BLaER1 (cell line): ENCODE results near the gene SLC25A1.

Source experiments
- H3K27ac ChIP-seq: shearing (Covaris generic); formaldehyde crosslinking; 2 replicates; pipeline ENCODE4 v1.8.1; 2022
- H3K27me3 ChIP-seq: shearing (Covaris generic); formaldehyde crosslinking; 2 replicates; pipeline ENCODE4 v1.8.1; 2022
- H3K36me3 ChIP-seq: shearing (Covaris generic); formaldehyde crosslinking; 2 replicates; pipeline ENCODE4 v1.8.1; 2022
- H3K4me1 ChIP-seq: shearing (Covaris generic); formaldehyde crosslinking; 2 replicates; pipeline ENCODE4 v1.8.1; 2022
- H3K4me2 ChIP-seq: shearing (Covaris generic); formaldehyde crosslinking; 2 replicates; pipeline ENCODE4 v1.8.1; 2022
- H3K4me3 ChIP-seq: shearing (Covaris generic); formaldehyde crosslinking; 2 replicates; pipeline ENCODE4 v1.8.1; 2022
- H3K9ac ChIP-seq: shearing (Covaris generic); formaldehyde crosslinking; 2 replicates; pipeline ENCODE4 v1.8.1; 2022
- H3K9me3 ChIP-seq: shearing (Covaris generic); formaldehyde crosslinking; 2 replicates; pipeline ENCODE4 v1.8.1; 2022
- H4K20me1 ChIP-seq: shearing (Covaris generic); formaldehyde crosslinking; 2 replicates; pipeline ENCODE4 v1.8.1; 2022
- Cebpa-rat ChIP-seq: shearing (Covaris generic); IDR thresholded peaks from 2 replicates; pipeline ENCODE4 v1.8.1; 2022

The SLC25A1 gene

DNA sequence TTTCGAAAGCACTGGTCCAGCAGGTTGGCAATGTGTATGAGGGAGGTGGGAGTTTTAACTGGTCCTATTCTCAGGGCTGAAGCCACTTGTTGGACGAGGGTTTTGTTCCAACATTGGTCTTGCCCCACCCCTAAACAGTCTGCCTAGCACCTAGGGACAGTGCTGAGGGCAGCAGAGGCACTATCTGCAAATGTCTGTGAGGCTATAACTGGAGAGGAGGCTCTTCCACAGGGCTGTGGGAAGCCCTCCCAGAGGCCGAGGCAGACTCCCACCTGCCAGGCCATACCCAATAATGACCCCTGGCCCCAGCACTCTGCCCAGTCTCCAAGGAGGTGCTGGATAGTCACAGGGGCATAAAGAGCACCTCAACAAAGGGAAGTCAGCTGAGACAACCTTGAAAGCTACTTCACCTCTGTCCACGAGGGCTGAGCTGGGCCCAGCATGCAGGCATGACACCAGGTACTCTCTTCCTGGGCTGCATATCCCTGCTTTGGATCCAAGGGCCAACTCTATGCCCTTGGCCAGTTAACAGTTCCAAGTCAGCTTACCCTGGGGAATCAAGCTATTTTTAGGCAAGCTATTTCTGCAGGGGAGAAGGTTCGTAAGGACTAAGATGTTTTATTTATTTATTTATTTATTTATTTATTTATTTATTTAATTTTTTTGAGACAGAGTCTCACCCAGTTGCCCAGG is 40.2 kb upstream of the SLC25A1 start:
- Histone ChIP-seq H3K27ac (peak overlapping the region; percentile 50; the same call in 1 of the 2 replicates), H3K9ac (no peak overlapping the region), H3K9me3 (no peaks in the 10 kb centered on the region), H3K36me3 (peaks cover 59% of the 10 kb centered on the region), H3K27me3 (no peaks in the 10 kb centered on the region), H3K4me2 (peak overlapping the region; percentile 43), H3K4me1 (peaks cover 31% of the 10 kb centered on the region), H4K20me1 (no peaks in the 10 kb centered on the region), H3K4me3 (no peak overlapping the region)
- no peak for TF ChIP-seq Cebpa-rat

DNA sequence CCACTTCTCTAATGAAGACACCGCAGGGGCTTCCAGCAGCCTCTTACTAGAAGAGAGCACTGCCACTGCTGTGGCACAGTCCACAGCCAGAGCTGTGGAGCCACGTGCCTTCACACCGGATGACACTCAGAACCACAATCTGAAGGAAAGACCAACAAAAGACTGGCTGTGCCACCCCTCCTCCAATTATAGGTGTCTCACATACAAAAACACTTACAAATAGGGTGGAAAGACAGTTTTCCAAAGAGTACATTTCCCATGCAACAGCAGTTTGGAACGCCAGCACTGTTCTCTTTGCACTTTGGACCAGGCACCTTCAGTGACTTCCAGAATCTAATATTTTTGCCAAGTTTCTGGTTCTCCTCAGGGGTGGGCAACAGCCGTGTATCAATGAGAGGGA is 38.0 kb upstream of the SLC25A1 start:
- H3K36me3 ChIP-seq, result peaks cover 38% of the 10 kb centered on the region
- H3K27ac ChIP-seq, result no peak overlapping the region
- H3K4me3 ChIP-seq, result no peak overlapping the region
- H3K9ac ChIP-seq, result no peak overlapping the region
- no peak overlapping the region for H3K4me2 ChIP-seq
- H4K20me1 ChIP-seq, result no peaks in the 10 kb centered on the region
- no peaks in the 10 kb centered on the region for H3K9me3 ChIP-seq
- peaks cover 17% of the 10 kb centered on the region for H3K4me1 ChIP-seq
- TF ChIP-seq Cebpa-rat, result no peak
- H3K27me3 ChIP-seq, result no peaks in the 10 kb centered on the region

DNA sequence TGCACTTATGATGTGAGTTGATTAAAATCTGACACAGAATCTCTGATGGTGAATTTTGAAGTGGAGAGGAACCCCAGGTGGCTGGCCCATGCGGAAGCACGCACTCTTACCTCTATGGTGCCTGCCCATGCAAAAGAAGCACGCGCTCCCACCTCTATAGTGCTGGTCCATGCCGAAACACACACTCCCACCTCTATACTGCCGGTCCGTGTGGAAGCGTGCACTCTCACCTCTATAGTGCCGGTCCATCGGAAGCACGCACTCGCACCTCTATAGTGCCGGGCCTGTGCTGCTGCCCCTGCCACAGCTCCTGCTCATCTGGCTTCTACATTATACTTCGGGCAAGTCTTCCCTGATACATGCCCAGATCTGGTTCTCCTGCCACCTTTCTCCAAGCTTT is 36.8 kb upstream of the SLC25A1 start:
- H3K4me1 ChIP-seq, result peaks cover 17% of the 10 kb centered on the region
- no peak overlapping the region for H3K9ac ChIP-seq
- TF ChIP-seq Cebpa-rat, result no peak
- no peaks in the 10 kb centered on the region for H4K20me1 ChIP-seq
- H3K4me3 ChIP-seq, result no peak overlapping the region
- H3K9me3 ChIP-seq, result no peaks in the 10 kb centered on the region
- H3K36me3 ChIP-seq, result peaks cover 29% of the 10 kb centered on the region
- no peaks in the 10 kb centered on the region for H3K27me3 ChIP-seq
- H3K27ac ChIP-seq, result no peak overlapping the region
- H3K4me2 ChIP-seq, result no peak overlapping the region

DNA sequence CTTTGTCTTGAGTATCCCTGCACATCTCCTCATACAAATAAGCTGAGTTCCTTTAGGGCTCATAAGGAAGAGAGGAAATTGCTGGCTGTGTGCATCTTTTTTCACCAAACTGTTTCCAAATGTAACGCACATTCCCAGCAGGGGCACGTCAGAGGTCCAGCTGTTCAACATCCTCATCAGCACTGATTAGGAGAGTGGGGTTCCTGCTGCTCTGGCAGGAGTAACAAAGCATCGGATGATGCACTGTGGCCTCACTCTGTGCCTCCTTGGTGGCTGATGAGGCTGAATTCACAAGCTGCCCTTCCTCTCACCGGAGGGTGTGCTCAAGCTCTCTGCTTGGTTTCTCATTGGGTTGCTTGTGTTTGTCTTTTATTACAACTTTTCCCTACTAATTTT is 35.5 kb upstream of the SLC25A1 start:
- H3K27ac ChIP-seq, result no peak overlapping the region
- no peak overlapping the region for H3K9ac ChIP-seq
- no peak overlapping the region for H3K4me2 ChIP-seq
- peaks cover 15% of the 10 kb centered on the region for H3K4me1 ChIP-seq
- no peak overlapping the region for H3K4me3 ChIP-seq
- peaks cover 30% of the 10 kb centered on the region for H3K36me3 ChIP-seq
- no peaks in the 10 kb centered on the region for H3K9me3 ChIP-seq
- no peaks in the 10 kb centered on the region for H3K27me3 ChIP-seq
- no peaks in the 10 kb centered on the region for H4K20me1 ChIP-seq
- TF ChIP-seq Cebpa-rat, result no peak

DNA sequence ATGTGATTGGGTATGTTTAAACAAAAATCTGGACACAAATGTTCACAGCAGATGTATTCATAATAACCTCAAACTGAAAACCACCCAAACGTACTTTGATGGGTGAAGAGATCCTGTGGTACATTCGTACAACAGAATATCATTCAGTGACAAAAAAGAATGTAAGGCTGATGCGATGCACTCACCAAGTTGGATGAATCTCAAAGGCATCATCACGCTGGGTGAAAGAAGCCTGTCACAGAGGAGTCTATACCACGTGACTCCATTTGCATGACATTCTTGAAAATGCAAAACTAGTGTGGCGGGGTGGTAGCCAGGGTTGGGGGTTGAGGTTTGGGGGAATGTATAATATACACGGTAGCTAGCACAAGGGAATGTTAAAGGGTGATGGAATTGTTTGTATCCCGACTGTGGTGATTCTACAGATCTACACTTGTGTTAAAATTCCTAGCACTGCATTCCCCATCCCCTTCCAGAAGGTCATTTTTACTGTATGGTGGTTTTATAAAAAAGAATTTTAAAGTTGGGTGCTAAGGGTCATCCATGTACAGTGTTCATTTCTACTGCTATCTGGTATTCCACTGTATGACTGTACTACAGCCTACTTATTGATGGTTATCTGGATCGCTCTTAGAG is 35.0 kb upstream of the SLC25A1 start:
- peaks cover 10% of the 10 kb centered on the region for H3K4me1 ChIP-seq
- no peaks in the 10 kb centered on the region for H3K27me3 ChIP-seq
- no peaks in the 10 kb centered on the region for H4K20me1 ChIP-seq
- H3K4me3 ChIP-seq, result no peak overlapping the region
- H3K9ac ChIP-seq, result no peak overlapping the region
- H3K9me3 ChIP-seq, result no peaks in the 10 kb centered on the region
- peaks cover 35% of the 10 kb centered on the region for H3K36me3 ChIP-seq
- no peak overlapping the region for H3K27ac ChIP-seq
- no peak overlapping the region for H3K4me2 ChIP-seq
- no peak for TF ChIP-seq Cebpa-rat

DNA sequence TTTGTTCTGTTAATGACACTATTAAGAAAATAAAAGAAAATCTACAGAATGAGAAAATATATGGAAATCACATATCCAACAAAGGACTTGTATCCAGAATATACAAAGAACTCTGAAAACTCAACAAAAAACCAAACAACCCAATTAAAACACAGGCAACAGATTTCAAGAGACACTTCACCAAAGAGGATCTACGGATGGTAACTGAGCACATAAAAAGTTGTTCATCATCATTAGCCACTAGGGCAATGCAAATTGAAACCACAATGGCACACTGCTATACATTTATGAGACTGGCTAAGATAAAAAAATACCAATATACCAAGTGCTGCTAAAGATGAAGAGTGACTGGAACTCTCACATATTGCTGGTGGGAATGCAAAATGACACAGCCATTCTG is 34.5 kb upstream of the SLC25A1 start:
- Histone ChIP-seq H3K4me3 (no peak overlapping the region), H3K27ac (no peak overlapping the region), H3K27me3 (no peaks in the 10 kb centered on the region), H4K20me1 (no peaks in the 10 kb centered on the region), H3K4me2 (no peak overlapping the region), H3K9me3 (no peaks in the 10 kb centered on the region), H3K4me1 (peaks cover 4% of the 10 kb centered on the region), H3K9ac (no peak overlapping the region), H3K36me3 (peaks cover 40% of the 10 kb centered on the region)
- no peak for TF ChIP-seq Cebpa-rat

DNA sequence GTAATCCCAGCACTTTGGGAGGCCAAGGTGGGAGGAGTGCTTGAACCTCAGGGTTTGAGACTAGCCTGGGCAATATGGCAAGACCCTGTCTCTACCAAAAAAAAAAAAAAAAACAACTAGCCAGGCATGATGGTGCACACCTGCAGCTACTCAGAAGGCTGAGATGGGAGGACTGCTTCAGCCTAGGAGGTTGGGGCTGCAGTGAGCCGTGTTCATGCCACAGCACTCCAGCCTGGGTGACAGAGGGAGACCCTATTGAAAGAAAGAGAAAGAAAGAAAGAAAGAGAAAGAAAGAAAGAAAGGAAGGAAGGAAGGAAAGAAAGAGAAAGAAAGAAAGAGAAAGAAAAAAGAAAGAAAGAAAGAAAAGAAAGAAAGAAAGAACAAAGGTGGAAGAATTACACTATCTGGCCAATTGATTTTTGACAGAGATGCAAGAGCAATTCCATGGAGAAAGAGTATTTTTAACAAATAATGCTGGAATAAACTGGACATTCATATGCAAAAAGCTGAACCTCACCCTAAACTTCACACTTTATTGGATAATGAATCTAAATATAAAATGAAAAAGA is 33.9 kb upstream of the SLC25A1 start:
- Histone ChIP-seq H3K27ac (no peak overlapping the region), H3K4me3 (no peak overlapping the region), H3K4me2 (no peak overlapping the region), H3K9ac (no peak overlapping the region), H4K20me1 (no peaks in the 10 kb centered on the region), H3K36me3 (peaks cover 43% of the 10 kb centered on the region), H3K27me3 (no peaks in the 10 kb centered on the region), H3K4me1 (no peaks in the 10 kb centered on the region), H3K9me3 (no peaks in the 10 kb centered on the region)
- no peak for TF ChIP-seq Cebpa-rat

DNA sequence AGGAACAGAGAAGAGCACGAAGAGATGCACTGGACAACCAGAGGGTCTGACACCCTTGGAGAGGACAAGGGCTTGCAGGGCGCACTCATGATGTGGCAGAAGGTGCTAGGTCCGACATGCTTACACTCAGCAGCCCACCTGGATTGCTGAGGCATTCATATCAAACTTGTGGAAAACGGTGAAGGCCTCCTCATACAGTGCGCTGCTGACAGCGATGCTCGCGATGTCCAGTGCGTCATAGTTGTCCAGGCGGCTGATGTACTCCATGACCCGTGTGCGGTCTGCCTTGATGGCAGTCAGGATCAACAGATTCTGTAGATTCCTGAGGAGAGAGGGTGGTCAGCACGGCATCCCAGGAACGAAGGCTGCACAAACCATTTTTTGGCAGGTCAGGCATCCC is 31.7 kb upstream of the SLC25A1 start:
- TF ChIP-seq Cebpa-rat, result no peak
- H3K36me3 ChIP-seq, result peaks cover 35% of the 10 kb centered on the region

DNA sequence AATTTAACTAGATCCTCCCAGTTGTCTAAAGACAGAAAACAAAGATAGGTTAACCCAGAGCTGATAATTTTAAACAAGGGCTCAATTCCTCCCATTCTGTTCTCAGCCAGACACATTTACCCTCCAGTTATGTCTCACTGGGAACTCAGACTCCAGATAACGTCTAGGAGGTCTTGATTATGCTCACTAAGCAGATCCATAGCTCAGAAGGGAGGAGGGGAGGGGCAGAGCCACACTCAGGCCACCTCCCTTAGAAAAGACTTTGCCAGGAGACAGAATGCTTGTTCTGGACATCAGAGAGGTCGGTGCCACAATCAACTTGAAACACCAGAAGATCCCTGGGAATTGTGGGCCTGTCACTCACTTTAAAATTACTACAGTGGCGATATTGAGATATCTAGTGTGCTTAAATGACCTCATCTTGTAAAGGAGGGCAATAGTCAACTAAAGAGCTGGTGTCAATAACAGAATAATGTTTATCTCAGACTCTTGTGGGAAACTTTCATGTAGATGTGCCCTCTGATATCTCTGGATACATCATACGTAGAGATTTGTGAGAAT is 29.8 kb upstream of the SLC25A1 start:
- no peaks in the 10 kb centered on the region for H3K9me3 ChIP-seq
- H3K4me2 ChIP-seq, result no peak overlapping the region
- no peak overlapping the region for H3K4me3 ChIP-seq
- peaks cover 29% of the 10 kb centered on the region for H3K36me3 ChIP-seq
- TF ChIP-seq Cebpa-rat, result no peak
- H3K27me3 ChIP-seq, result no peaks in the 10 kb centered on the region
- no peaks in the 10 kb centered on the region for H4K20me1 ChIP-seq
- no peak overlapping the region for H3K9ac ChIP-seq
- H3K27ac ChIP-seq, result no peak overlapping the region
- H3K4me1 ChIP-seq, result no peaks in the 10 kb centered on the region

More for the DNA sequence above, 31.7 kb upstream of the SLC25A1 start:
- Histone ChIP-seq H3K27ac (no peak overlapping the region), H3K9ac (no peak overlapping the region), H3K4me3 (no peak overlapping the region), H3K4me2 (no peak overlapping the region), H4K20me1 (no peaks in the 10 kb centered on the region), H3K9me3 (no peaks in the 10 kb centered on the region), H3K4me1 (no peaks in the 10 kb centered on the region), H3K27me3 (no peaks in the 10 kb centered on the region)

DNA sequence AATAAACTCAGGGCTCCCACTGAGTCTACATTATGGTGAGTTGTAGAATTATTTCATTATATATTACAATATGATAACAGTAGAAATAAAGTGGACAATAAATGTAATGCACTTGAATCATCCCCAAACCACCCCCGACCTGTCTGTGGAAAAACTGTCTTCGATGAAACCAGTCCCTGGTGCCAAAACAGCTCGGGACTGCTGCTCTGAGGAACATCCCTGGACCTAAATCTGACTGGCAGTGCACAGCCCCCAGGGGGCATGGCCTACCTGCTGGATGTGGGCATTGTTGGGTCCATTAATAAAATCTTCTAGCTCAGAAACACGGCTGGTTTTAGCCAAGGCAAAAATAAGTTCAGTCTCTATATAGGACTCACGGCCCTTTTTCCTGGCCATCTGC is 29.3 kb upstream of the SLC25A1 start:
- no peak for TF ChIP-seq Cebpa-rat
- Histone ChIP-seq H3K9ac (no peak overlapping the region), H3K27ac (no peak overlapping the region)

More for the DNA sequence above, 29.3 kb upstream of the SLC25A1 start:
- no peaks in the 10 kb centered on the region for H3K4me1 ChIP-seq
- no peaks in the 10 kb centered on the region for H4K20me1 ChIP-seq
- H3K9me3 ChIP-seq, result no peaks in the 10 kb centered on the region
- no peaks in the 10 kb centered on the region for H3K27me3 ChIP-seq
- no peak overlapping the region for H3K4me3 ChIP-seq
- peaks cover 29% of the 10 kb centered on the region for H3K36me3 ChIP-seq
- no peak overlapping the region for H3K4me2 ChIP-seq
